Activated CD8-positive, alpha-beta memory T cell treated with anti-CD3 and anti-CD28 coated beads, Interleukin-2, amount 50 U/mL, for 48 hours (primary cell): ENCODE measurements around the gene PRKCA.

Experiments used
- DNase-seq: peaks from one replicate; pipeline ENCODE4 v3.0.0-alpha.2; 2020

PRKCA gene

GRCh38 chr17:66760324-66760723 lies 457.9 kb downstream of the PRKCA start:
- no peak for DNase-seq

- no peak for DNase-seq
Measured at GRCh38 chr17:66762276-66762675, 459.9 kb downstream of the PRKCA start.

GRCh38 chr17:66763056-66763455 lies 460.6 kb downstream of the PRKCA start:
- DNase-seq, result no peak

GRCh38 chr17:66764506-66764905 lies 462.1 kb downstream of the PRKCA start:
- no peak for DNase-seq

- no peak for DNase-seq
Measured at GRCh38 chr17:66767154-66767933, 464.9 kb downstream of the PRKCA start.

- DNase-seq, result no peak
Measured at GRCh38 chr17:66769911-66770310, 467.5 kb downstream of the PRKCA start.

- no peak for DNase-seq
Measured at GRCh38 chr17:66772148-66772812, 469.9 kb downstream of the PRKCA start.

GRCh38 chr17:66775271-66775670 lies 472.9 kb downstream of the PRKCA start:
- no peak for DNase-seq

- no peak for DNase-seq
Measured at GRCh38 chr17:66775881-66776400, 473.5 kb downstream of the PRKCA start.

GRCh38 chr17:66776999-66777688 lies 474.7 kb downstream of the PRKCA start:
- no peak for DNase-seq

- DNase-seq, result no peak
Measured at GRCh38 chr17:66777689-66778225, 475.3 kb downstream of the PRKCA start.

- DNase-seq, result no peak
Measured at GRCh38 chr17:66778531-66779236, 476.3 kb downstream of the PRKCA start.

GRCh38 chr17:66779237-66779606 lies 476.8 kb downstream of the PRKCA start:
- DNase-seq, result no peak

- no peak for DNase-seq
Measured at GRCh38 chr17:66781135-66781534, 478.7 kb downstream of the PRKCA start.

- no peak for DNase-seq
Measured at GRCh38 chr17:66782851-66783250, 480.4 kb downstream of the PRKCA start.

- no peak for DNase-seq
Measured at GRCh38 chr17:66783656-66784381, 481.4 kb downstream of the PRKCA start.

GRCh38 chr17:66784621-66785364 lies 482.4 kb downstream of the PRKCA start:
- DNase-seq, result no peak

- no peak for DNase-seq
Measured at GRCh38 chr17:66786107-66786506, 483.7 kb downstream of the PRKCA start.

GRCh38 chr17:66787914-66788313 lies 485.5 kb downstream of the PRKCA start:
- DNase-seq, result no peak

- DNase-seq, result no peak
Measured at GRCh38 chr17:66789093-66789492, 486.7 kb downstream of the PRKCA start.

GRCh38 chr17:66789961-66790437 lies 487.6 kb downstream of the PRKCA start:
- no peak for DNase-seq
